Stimulated activated CD4-positive, alpha-beta T cell treated with anti-CD3 and anti-CD28 coated beads, TNF-alpha, amount 100 ng/mL, for 24 hours (primary cell): Measurements from ENCODE around the gene SLC17A9.
"Not testable (repeated sequence)": the region's sequence is repeated elsewhere in the genome, so short reads cannot be mapped to it uniquely, and the experiment has no call there.

Experiments used
- DNase-seq, 3 experiments: peaks; one replicate each; pipeline ENCODE4 v3.0.0-alpha.2; 2020; ENCODE audit warnings: low read depth in 3 of 3

SLC17A9 gene

GRCh38 chr20:62956387-62957135 is 4.1 kb downstream of the SLC17A9 start:
- DNase-seq, result no peak

- DNase-seq, result no peak
Observed at GRCh38 chr20:62957136-62958117, 4.9 kb downstream of the SLC17A9 start.

GRCh38 chr20:62958388-62959100 is 6.0 kb downstream of the SLC17A9 start:
- no peak for DNase-seq

GRCh38 chr20:62959101-62959971 is 6.8 kb downstream of the SLC17A9 start:
- DNase-seq, result no peak

GRCh38 chr20:62959998-62960436 is 7.5 kb downstream of the SLC17A9 start:
- DNase-seq, result no peak

GRCh38 chr20:62960446-62961309 is 8.2 kb downstream of the SLC17A9 start:
- not testable (repeated sequence) for DNase-seq

- DNase-seq, result no peak
Observed at GRCh38 chr20:62961310-62961783, 8.8 kb downstream of the SLC17A9 start.

GRCh38 chr20:62961799-62962198 is 9.3 kb downstream of the SLC17A9 start:
- DNase-seq, result no peak

- DNase-seq, result no peak
Observed at GRCh38 chr20:62962221-62962879, 9.8 kb downstream of the SLC17A9 start.

GRCh38 chr20:62962891-62963613 is 10.5 kb downstream of the SLC17A9 start:
- DNase-seq, result no peak

- DNase-seq, result no peak
Observed at GRCh38 chr20:62963614-62964397, 11.3 kb downstream of the SLC17A9 start.

GRCh38 chr20:62964700-62965099 is 12.2 kb downstream of the SLC17A9 start:
- DNase-seq, result no peak

- no peak for DNase-seq
Observed at GRCh38 chr20:62965363-62965771, 12.9 kb downstream of the SLC17A9 start.

GRCh38 chr20:62966212-62967148 is 14.0 kb downstream of the SLC17A9 start:
- DNase-seq, result no peak

- no peak for DNase-seq
Observed at GRCh38 chr20:62967149-62967501, 14.6 kb downstream of the SLC17A9 start.

- DNase-seq, result no peak
Observed at GRCh38 chr20:62967628-62968351, 15.3 kb downstream of the SLC17A9 start.
